Natural killer cell (primary cell): ENCODE data around the gene ABCB8. TPM values are rescaled to one million over a fixed set of nuclear protein-coding genes. Genes with fewer than 3 reads are reported as not detected.

Source experiments
- ATAC-seq, 3 donors: fragments of 150-1000 bp in 2 of 3; fragments of 200-7000 bp in 1 of 3; cut with Tn5 transposase; 1 replicate in 1 of 3; 2 replicates in 2 of 3; pipeline ENCODE4 v1.10.0; 2021; ENCODE audit warnings: mild to moderate bottlenecking in 2 of 3, moderate library complexity in 2 of 3
- DNase-seq, 2 donors: peaks; one replicate each; pipeline versions ENCODE4 v3.0.0 to v3.0.0-alpha.2; 2013 to 2021; ENCODE audit warnings: mixed read lengths in 1 of 2
- H3K27ac ChIP-seq: one replicate; pipeline ENCODE4 v1.5.1; 2013; ENCODE audit warnings: mild to moderate bottlenecking, low read length
- H3K27me3 ChIP-seq: one replicate; pipeline ENCODE4 v1.6.1; 2013; ENCODE audit warnings: low read length; ENCODE audit not compliant: control insufficient read depth, insufficient read depth
- H3K36me3 ChIP-seq: one replicate; pipeline ENCODE4 v1.6.1; 2013; ENCODE audit warnings: low read length; ENCODE audit not compliant: control insufficient read depth, insufficient read depth
- H3K4me1 ChIP-seq: one replicate; pipeline ENCODE4 v1.6.1; 2013; ENCODE audit warnings: low read length; ENCODE audit not compliant: control insufficient read depth, insufficient read depth
- H3K4me3 ChIP-seq: one replicate; pipeline ENCODE4 v1.5.1; 2013; ENCODE audit warnings: low read length
- H3K9me3 ChIP-seq: one replicate; pipeline ENCODE4 v1.6.1; 2013; ENCODE audit warnings: low read length; ENCODE audit not compliant: control insufficient read depth, insufficient read depth
- H3K27ac Mint-ChIP-seq, 2 donors: one replicate each; pipeline ENCODE4 v1.8.0; 2022; ENCODE audit warnings: mild to moderate bottlenecking in 2 of 2, mixed read lengths in 2 of 2, moderate library complexity in 1 of 2
- H3K27me3 Mint-ChIP-seq, 2 donors: one replicate each; pipeline ENCODE4 v1.8.0; 2022; ENCODE audit warnings: low read depth in 2 of 2, mixed read lengths in 2 of 2
- H3K36me3 Mint-ChIP-seq: one replicate; pipeline ENCODE4 v1.8.0; 2022; ENCODE audit warnings: mixed read lengths
- H3K4me1 Mint-ChIP-seq, 2 donors: one replicate each; pipeline ENCODE4 v1.8.0; 2022; ENCODE audit warnings: mixed read lengths in 2 of 2
- H3K4me3 Mint-ChIP-seq: one replicate; pipeline ENCODE4 v1.8.0; 2022; ENCODE audit warnings: mild to moderate bottlenecking, moderate library complexity, mixed read lengths
- H3K9me3 Mint-ChIP-seq, 2 donors: one replicate each; pipeline ENCODE4 v1.8.0; 2022; ENCODE audit warnings: mixed read lengths in 2 of 2
- WGBS: methylation state at CpG from one replicate; pipeline ENCODE4 v1.1.7; 2013; ENCODE audit warnings: missing lambda C conversion rate; ENCODE audit not compliant: insufficient coverage; 5-methylcytosine and 5-hydroxymethylcytosine counted together
- intact Hi-C: fragments of 100-400 bp; cut with micrococcal nuclease; formaldehyde crosslinking; loops from one replicate; pipeline ENCODE4 v1.14.2; 2022
- total RNA-seq, 4 donors: library from RNA; stranded (reverse); fragments of 120-200 nt in 1 of 4; gene quantifications; one replicate each; pipeline versions ENCODE4 v1.2.3 to v1.2.4, GENCODE V29; 2013 to 2022
- TF ChIP-seq, protein P1 (sequence below): fragments of 200-600 bp; IDR thresholded peaks from one replicate; pipeline ENCODE4 v1.8.0; 2022; ENCODE audit warnings: antibody characterized with exemption

The ABCB8 gene
- total RNA-seq, 3 donors from 2014 or later (not counting 1 experiment from before 2014, with no cell fraction given), result 50.6 to 60.5 (median 53.7) TPM

DNA sequence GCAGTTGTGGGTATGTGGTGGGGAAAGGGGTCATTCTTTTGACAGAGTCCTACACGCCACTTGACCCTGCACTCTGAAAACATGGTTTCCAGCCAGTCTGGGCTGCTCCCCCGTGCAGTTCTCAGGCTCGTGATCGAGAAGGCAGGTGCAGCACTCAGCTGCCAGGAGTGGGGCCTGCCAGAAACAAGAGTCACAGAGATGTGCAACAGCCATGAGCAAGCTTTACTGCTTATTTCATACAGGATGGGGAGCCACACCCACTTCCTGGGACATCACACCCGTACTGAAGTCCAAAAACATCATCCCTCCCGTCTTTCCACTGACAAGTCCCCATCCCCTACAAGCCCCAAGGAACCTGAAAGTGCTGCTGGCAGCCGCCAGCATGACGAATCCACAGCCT is 13.3 kb upstream of the ABCB8 start:
- peaks cover 0 to 27% of the 10 kb centered on the region in 2 donors for H3K27me3 Mint-ChIP-seq
- 78% methylated on average over 8 of the region's 8 CpGs for WGBS
- peaks cover 75% of the 10 kb centered on the region for H3K4me1 ChIP-seq
- no peaks in the 10 kb centered on the region for H3K9me3 ChIP-seq
- ATAC-seq, result no peak
- H3K27me3 ChIP-seq, result peaks cover 10% of the 10 kb centered on the region
- peak in 1 of 2 donors; percentile 62 for DNase-seq
- no peak overlapping the region for H3K27ac ChIP-seq
- H3K4me3 ChIP-seq, result no peak overlapping the region
- H3K4me1 Mint-ChIP-seq, result peaks cover 63 to 83% of the 10 kb centered on the region in 2 donors
- no peaks in the 10 kb centered on the region for H3K36me3 ChIP-seq
- no peaks in the 10 kb centered on the region for H3K36me3 Mint-ChIP-seq
- TF ChIP-seq, protein P1, sequence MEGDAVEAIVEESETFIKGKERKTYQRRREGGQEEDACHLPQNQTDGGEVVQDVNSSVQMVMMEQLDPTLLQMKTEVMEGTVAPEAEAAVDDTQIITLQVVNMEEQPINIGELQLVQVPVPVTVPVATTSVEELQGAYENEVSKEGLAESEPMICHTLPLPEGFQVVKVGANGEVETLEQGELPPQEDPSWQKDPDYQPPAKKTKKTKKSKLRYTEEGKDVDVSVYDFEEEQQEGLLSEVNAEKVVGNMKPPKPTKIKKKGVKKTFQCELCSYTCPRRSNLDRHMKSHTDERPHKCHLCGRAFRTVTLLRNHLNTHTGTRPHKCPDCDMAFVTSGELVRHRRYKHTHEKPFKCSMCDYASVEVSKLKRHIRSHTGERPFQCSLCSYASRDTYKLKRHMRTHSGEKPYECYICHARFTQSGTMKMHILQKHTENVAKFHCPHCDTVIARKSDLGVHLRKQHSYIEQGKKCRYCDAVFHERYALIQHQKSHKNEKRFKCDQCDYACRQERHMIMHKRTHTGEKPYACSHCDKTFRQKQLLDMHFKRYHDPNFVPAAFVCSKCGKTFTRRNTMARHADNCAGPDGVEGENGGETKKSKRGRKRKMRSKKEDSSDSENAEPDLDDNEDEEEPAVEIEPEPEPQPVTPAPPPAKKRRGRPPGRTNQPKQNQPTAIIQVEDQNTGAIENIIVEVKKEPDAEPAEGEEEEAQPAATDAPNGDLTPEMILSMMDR, result no peak
- no peaks in the 10 kb centered on the region for H3K9me3 Mint-ChIP-seq
- H3K27ac Mint-ChIP-seq, result peak overlapping the region; percentile 94 to 95
- intact Hi-C loops, result loop anchor here (5.0 to 10.0 kb wide), 3 partner anchors 38 to 350 kb away; partner anchors contain the start of gene KCNH2
- peak overlapping the region; percentile 63 for H3K4me3 Mint-ChIP-seq

DNA sequence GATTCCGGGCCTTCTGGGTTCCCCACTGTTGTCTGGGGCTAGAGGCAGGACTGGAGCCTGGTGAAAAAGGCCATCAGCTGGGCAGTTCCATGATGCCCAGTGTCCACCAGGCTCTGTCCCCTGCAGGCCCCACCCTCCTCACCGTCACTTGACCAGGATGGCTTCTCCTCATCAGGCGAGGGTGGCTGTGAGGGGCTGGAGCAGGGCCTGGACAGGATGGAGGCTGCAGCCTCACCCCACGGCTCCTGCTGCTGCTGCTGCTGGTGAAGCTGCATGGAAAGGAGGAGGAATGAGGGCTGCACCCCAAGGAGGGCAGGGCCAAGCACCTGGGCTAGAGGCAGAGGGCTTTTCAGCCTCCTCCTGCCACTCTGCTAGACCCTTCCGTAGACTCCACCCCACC is 12.3 kb upstream of the ABCB8 start:
- no peaks in the 10 kb centered on the region for H3K9me3 Mint-ChIP-seq
- no peaks in the 10 kb centered on the region for H3K36me3 Mint-ChIP-seq
- H3K4me3 Mint-ChIP-seq, result no peak overlapping the region
- Histone ChIP-seq H3K27ac (no peak overlapping the region), H3K4me3 (no peak overlapping the region), H3K9me3 (no peaks in the 10 kb centered on the region), H3K27me3 (peaks cover 19% of the 10 kb centered on the region), H3K36me3 (no peaks in the 10 kb centered on the region), H3K4me1 (peaks cover 65% of the 10 kb centered on the region)
- H3K4me1 Mint-ChIP-seq, result peaks cover 55 to 72% of the 10 kb centered on the region in 2 donors
- TF ChIP-seq, protein P1, result no peak
- intact Hi-C loops, result loop anchor here (5.0 to 10.0 kb wide), 2 partner anchors 54 to 351 kb away; no protein-coding TSS in a partner anchor
- no peak for ATAC-seq
- 93% methylated on average over 5 of the region's 5 CpGs for WGBS
- DNase-seq, result no peak
- peak overlapping the region in 1 of 2 donors; percentile 95 for H3K27ac Mint-ChIP-seq
- H3K27me3 Mint-ChIP-seq, result peaks cover 0 to 37% of the 10 kb centered on the region in 2 donors

DNA sequence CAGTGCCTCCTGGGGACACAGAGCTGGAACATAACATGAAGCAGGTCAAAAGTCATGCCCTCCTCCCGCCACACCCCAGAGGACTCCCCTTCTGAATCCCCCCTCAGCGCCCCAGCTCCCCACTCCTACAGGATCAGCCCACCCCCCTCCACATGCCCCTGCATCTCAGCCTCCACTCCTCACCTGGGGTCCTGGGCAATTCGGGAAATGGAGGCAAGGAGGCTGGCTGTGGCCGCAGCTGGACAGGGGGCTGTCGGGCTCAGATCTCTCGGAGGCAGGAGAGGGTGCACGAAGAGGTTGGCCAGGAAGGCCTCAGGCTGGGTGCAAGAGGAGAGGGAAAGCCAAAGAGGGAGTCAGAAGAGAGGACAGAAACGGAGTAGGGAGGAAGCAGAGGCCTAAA is 11.7 kb upstream of the ABCB8 start:
- H3K9me3 ChIP-seq, result no peaks in the 10 kb centered on the region
- WGBS, result 85% methylated on average over 8 of the region's 8 CpGs
- peaks cover 52 to 69% of the 10 kb centered on the region in 2 donors for H3K4me1 Mint-ChIP-seq
- ATAC-seq (no peak), DNase-seq (no peak)
- H3K27me3 Mint-ChIP-seq, result peaks cover 0 to 42% of the 10 kb centered on the region in 2 donors
- no peaks in the 10 kb centered on the region for H3K9me3 Mint-ChIP-seq
- peak overlapping the region in 1 of 2 donors; percentile 95 for H3K27ac Mint-ChIP-seq
- H3K4me1 ChIP-seq, result peaks cover 59% of the 10 kb centered on the region
- H3K27ac ChIP-seq, result no peak overlapping the region
- intact Hi-C loops, result loop anchor here (5.0 to 10.0 kb wide), 2 partner anchors 54 to 352 kb away; no protein-coding TSS in a partner anchor
- H3K27me3 ChIP-seq, result peaks cover 19% of the 10 kb centered on the region
- H3K36me3 ChIP-seq, result no peaks in the 10 kb centered on the region
- H3K36me3 Mint-ChIP-seq, result no peaks in the 10 kb centered on the region
- H3K4me3 ChIP-seq, result no peak overlapping the region
- H3K4me3 Mint-ChIP-seq, result no peak overlapping the region
- TF ChIP-seq, protein P1, result no peak

DNA sequence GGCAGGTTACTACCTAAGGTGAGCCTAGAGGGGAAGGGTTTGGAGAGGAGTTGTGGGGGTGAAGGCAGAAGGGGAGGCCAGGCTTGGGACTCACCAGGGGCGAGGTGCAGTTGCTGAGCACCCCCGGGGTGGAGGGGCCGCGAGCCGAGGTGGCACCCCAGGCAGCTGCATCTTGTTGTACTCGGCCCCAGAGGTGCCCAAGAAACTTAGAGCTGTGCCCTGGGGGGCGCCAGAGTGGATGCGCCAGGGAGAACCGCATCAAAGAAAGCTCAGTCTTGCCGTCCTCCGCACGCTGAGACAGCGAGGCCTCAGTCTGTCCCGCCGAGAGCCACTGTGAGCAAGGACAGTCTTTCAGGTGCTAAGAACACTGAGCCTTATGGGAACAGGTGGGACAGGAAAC is 11.3 kb upstream of the ABCB8 start:
- H3K4me3 ChIP-seq, result no peak overlapping the region
- no peaks in the 10 kb centered on the region for H3K36me3 ChIP-seq
- Mint-ChIP-seq H3K36me3 (no peaks in the 10 kb centered on the region), H3K27ac (no peak overlapping the region), H3K9me3 (no peaks in the 10 kb centered on the region), H3K27me3 (peaks cover 0 to 42% of the 10 kb centered on the region in 2 donors), H3K4me3 (no peak overlapping the region), H3K4me1 (peaks cover 48 to 65% of the 10 kb centered on the region in 2 donors)
- no peak for ATAC-seq
- no peaks in the 10 kb centered on the region for H3K9me3 ChIP-seq
- H3K27ac ChIP-seq, result no peak overlapping the region
- H3K4me1 ChIP-seq, result peaks cover 56% of the 10 kb centered on the region
- peaks cover 19% of the 10 kb centered on the region for H3K27me3 ChIP-seq
- intact Hi-C loops, result loop anchor here (5.0 to 10.0 kb wide), 2 partner anchors 55 to 352 kb away; no protein-coding TSS in a partner anchor
- TF ChIP-seq, protein P1, result no peak
- 87% methylated on average over 15 of the region's 15 CpGs for WGBS
- DNase-seq, result peak in 1 of 2 donors; percentile 46
